ENCODE data around the gene MRPS2. TPM values are rescaled to one million over a fixed set of nuclear protein-coding genes. Genes with fewer than 3 reads are reported as not detected.
A peak's percentile ranks its signal among the peaks of the same experiment; 100 is the strongest.

The MRPS2 gene
- total RNA-seq, 1 experiment from 2014 or later = 77.6 TPM

- TF ChIP-seq ARID4B (CRISPR knock-in tag; IDR thresholded peaks at IDR 0.05; ENCODE audit: borderline replicate concordance) = peak; percentile 58; the same call in 1 of the 2 replicates
- TF ChIP-seq MAX (CRISPR knock-in tag; IDR thresholded peaks at IDR 0.05) = peak; percentile 53; the same call in 1 of the 2 replicates
- 0 out of 2 replicates have a peak, but pooled peaks have one; percentile 24 for TF ChIP-seq FOXK1 (CRISPR knock-in tag; IDR thresholded peaks at IDR 0.05)
- peak; percentile 97 for TF ChIP-seq USF1 (CRISPR knock-in tag; IDR thresholded peaks at IDR 0.05)
Measured at GRCh38 chr9:135499326-135500070, 984 bp upstream of the MRPS2 start (continued).

- Mint-ChIP-seq H3K27ac (no peak overlapping the region), H3K36me3 (peaks cover 19% of the 10 kb centered on the region), H3K27me3 (ENCODE audit: low read depth) (no peaks in the 10 kb centered on the region), H3K4me1 (peaks cover 13% of the 10 kb centered on the region), H3K4me3 (peak overlapping the region; percentile 80), H3K9me3 (no peaks in the 10 kb centered on the region)
- ATAC-seq (peak; percentile 3), DNase-seq (ENCODE audit: low spot score) (no peak)
- ChIA-PET CTCF (interaction anchor here (0.7 to 1.9 kb wide), 6 partner anchors 20 to 414 kb away, joined by 3 to 12 read pairs (median 4); no protein-coding TSS in a partner anchor), POLR2A (no interaction called here)
- no peak for TF ChIP-seq FOXP1 (CRISPR knock-in tag; IDR thresholded peaks at IDR 0.05; ENCODE audit: borderline replicate concordance)
- no peak for TF ChIP-seq ZNF416 (CRISPR knock-in tag; IDR thresholded peaks at IDR 0.05)
- no peak for TF ChIP-seq E2F4 (CRISPR knock-in tag; IDR thresholded peaks at IDR 0.05; ENCODE audit: borderline replicate concordance, low read depth)
- TF ChIP-seq ATF3 (CRISPR knock-in tag; conservative IDR thresholded peaks at IDR 0.05) = no peak
- TF ChIP-seq ZSCAN18 (CRISPR knock-in tag; IDR thresholded peaks at IDR 0.05) = no peak
- TF ChIP-seq TP53 (CRISPR knock-in tag; IDR thresholded peaks at IDR 0.05) = no peak
- no peak for TF ChIP-seq TEAD4 (CRISPR knock-in tag; IDR thresholded peaks at IDR 0.05)
- TF ChIP-seq CBFB (CRISPR knock-in tag; IDR thresholded peaks at IDR 0.05; ENCODE audit: low read depth) = no peak
Measured at GRCh38 chr9:135500071-135500524, 384 bp upstream of the MRPS2 start.

Data from WTC11 (cell line).